H1 (cell line): ENCODE data around the gene NADK2. TPM values are rescaled to one million over a fixed set of nuclear protein-coding genes. Genes with fewer than 3 reads are reported as not detected.
A peak's percentile ranks its signal among the peaks of the same experiment; 100 is the strongest.

Experiments used
- CTCF ChIA-PET: fragments of 300-600 bp; sonication (Branson Sonifier 250); formaldehyde crosslinking; loops from one replicate; lab custom pipeline; 2021; ENCODE audit not compliant: partially characterized antibody; lab: Charles Lee
- POLR2A ChIA-PET: fragments of 300-600 bp; sonication (Branson Sonifier 250); formaldehyde crosslinking; loops from one replicate; lab custom pipeline; 2021; ENCODE audit warnings: inconsistent platforms; ENCODE audit not compliant: partially characterized antibody; lab: Charles Lee
- DNase-seq, 2 experiments: peaks; one replicate each; pipeline versions ENCODE4 v3.0.0 to v3.0.0-alpha.2; 2010 to 2022; ENCODE audit warnings: low spot score in 2 of 2, low read depth in 1 of 2, mixed read lengths in 1 of 2
- FAIRE-seq: peaks from 2 replicates; lab custom pipeline; 2011; peaks lifted over from hg19 to GRCh38; lab: Jason Lieb, UNC
- H2AFZ ChIP-seq: 2 replicates; pipeline ENCODE4 v1.8.1; 2012; ENCODE audit warnings: low read length, inconsistent platforms
- H2AK5ac ChIP-seq: 2 replicates; pipeline ENCODE4 v1.6.1; 2013; ENCODE audit warnings: low read depth, low read length
- H2BK120ac ChIP-seq: replicated peaks from 2 replicates; pipeline ENCODE3; 2013; ENCODE audit warnings: low read depth, low read length, inconsistent platforms
- H2BK12ac ChIP-seq: 2 replicates; pipeline ENCODE4 v1.6.1; 2013; ENCODE audit warnings: low read depth, low read length
- H2BK15ac ChIP-seq: 2 replicates; pipeline ENCODE4 v1.6.1; 2013; ENCODE audit warnings: low read length
- H2BK20ac ChIP-seq: 2 replicates; pipeline ENCODE4 v1.6.1; 2013; ENCODE audit warnings: low read length
- H2BK5ac ChIP-seq: 2 replicates; pipeline ENCODE4 v1.6.1; 2013; ENCODE audit warnings: low read depth, low read length
- H3K14ac ChIP-seq: 2 replicates; pipeline ENCODE4 v1.6.1; 2013; ENCODE audit warnings: inconsistent platforms; ENCODE audit not compliant: insufficient read length
- H3K18ac ChIP-seq: 2 replicates; pipeline ENCODE4 v1.6.1; 2013; ENCODE audit warnings: low read length; ENCODE audit errors: extremely low read depth
- H3K23ac ChIP-seq: 2 replicates; pipeline ENCODE4 v1.6.1; 2013; ENCODE audit warnings: inconsistent platforms; ENCODE audit not compliant: insufficient read length
- H3K23me2 ChIP-seq: 2 replicates; pipeline ENCODE4 v1.6.1; 2013; ENCODE audit warnings: low read depth, low read length
- H3K27ac ChIP-seq: 2 replicates; pipeline ENCODE4 v1.6.1; 2011; ENCODE audit warnings: low read depth, low read length, inconsistent platforms
- H3K27me3 ChIP-seq, 4 experiments: replicated peaks in 1 of 4; 1 replicate in 1 of 4; 2 replicates in 3 of 4; pipeline versions ENCODE4 v1.6.1 to v1.8.1; 2011 to 2013; ENCODE audit warnings: low read length in 3 of 4, mild to moderate bottlenecking in 3 of 4, inconsistent platforms in 2 of 4, mixed read lengths in 2 of 4, moderate library complexity in 1 of 4; ENCODE audit not compliant: control insufficient read depth in 3 of 4, insufficient read depth in 3 of 4; ENCODE audit errors: extremely low read depth in 1 of 4
- H3K36me3 ChIP-seq, 4 experiments: 2 replicates each; pipeline versions ENCODE4 v1.6.1 to v1.8.1; 2011 to 2013; ENCODE audit warnings: mild to moderate bottlenecking in 4 of 4, low read length in 3 of 4, moderate library complexity in 2 of 4, control low read depth in 1 of 4, inconsistent platforms in 1 of 4; ENCODE audit not compliant: insufficient read depth in 4 of 4, control insufficient read depth in 2 of 4
- H3K4ac ChIP-seq: replicated peaks from 2 replicates; pipeline ENCODE3; 2013; ENCODE audit warnings: low read length, low read depth, mixed read lengths, inconsistent platforms; ENCODE audit not compliant: insufficient read length
- H3K4me1 ChIP-seq, 4 experiments: replicated peaks in 1 of 4; 1 replicate in 1 of 4; 2 replicates in 3 of 4; pipeline versions ENCODE4 v1.6.1 to v1.8.1; 2011 to 2013; ENCODE audit warnings: low read length in 3 of 4, inconsistent platforms in 2 of 4, mixed read lengths in 1 of 4; ENCODE audit not compliant: insufficient read depth in 4 of 4, control insufficient read depth in 3 of 4
- H3K4me2 ChIP-seq, 2 experiments: 2 replicates each; pipeline versions ENCODE4 v1.6.1 to v1.8.1; 2011 to 2013; ENCODE audit warnings: low read depth in 2 of 2, low read length in 2 of 2, control low read depth in 1 of 2, inconsistent platforms in 1 of 2, mild to moderate bottlenecking in 1 of 2; ENCODE audit not compliant: insufficient read depth in 1 of 2
- H3K4me3 ChIP-seq, 4 experiments: fragments of 200-600, 300-600 bp in 1 of 4; sonication (generic), shearing (Covaris generic), sonication (Bioruptor Twin) in 1 of 4; 2 replicates each; pipeline versions ENCODE4 v1.5.1 to v1.8.1; 2011 to 2016; ENCODE audit warnings: low read length in 4 of 4, low read depth in 3 of 4, control low read depth in 2 of 4, inconsistent platforms in 2 of 4, mild to moderate bottlenecking in 2 of 4, mixed read lengths in 1 of 4, moderate library complexity in 1 of 4; ENCODE audit not compliant: insufficient read depth in 2 of 4; ENCODE audit errors: extremely low read depth in 1 of 4
- H3K56ac ChIP-seq: replicated peaks from 2 replicates; pipeline ENCODE3; 2013; ENCODE audit warnings: low read depth, mild to moderate bottlenecking, mixed read lengths, low read length, inconsistent platforms; ENCODE audit not compliant: insufficient read length
- H3K79me1 ChIP-seq: 2 replicates; pipeline ENCODE4 v1.6.1; 2013; ENCODE audit warnings: low read depth, low read length, control low read depth
- H3K79me2 ChIP-seq, 2 experiments: 2 replicates each; pipeline versions ENCODE4 v1.6.1 to v1.8.1; 2012 to 2013; ENCODE audit warnings: low read length in 2 of 2, mild to moderate bottlenecking in 2 of 2, inconsistent platforms in 1 of 2; ENCODE audit not compliant: insufficient read depth in 2 of 2, control insufficient read depth in 1 of 2
- H3K9ac ChIP-seq, 4 experiments: replicated peaks in 1 of 4; 1 replicate in 1 of 4; 2 replicates in 3 of 4; pipeline versions ENCODE4 v1.6.1 to v1.8.1; 2011 to 2013; ENCODE audit warnings: low read depth in 3 of 4, low read length in 3 of 4, control low read depth in 2 of 4, mild to moderate bottlenecking in 2 of 4, moderate library complexity in 2 of 4, inconsistent platforms in 1 of 4; ENCODE audit errors: extremely low read depth in 1 of 4
- H3K9me3 ChIP-seq, 2 experiments: 2 replicates each; pipeline versions ENCODE4 v1.6.1 to v1.8.1; 2012 to 2013; ENCODE audit warnings: mild to moderate bottlenecking in 2 of 2, moderate library complexity in 2 of 2, control low read depth in 1 of 2, inconsistent platforms in 1 of 2, low read depth in 1 of 2, low read length in 1 of 2, mixed read lengths in 1 of 2; ENCODE audit not compliant: insufficient read depth in 2 of 2
- H4K20me1 ChIP-seq, 2 experiments: replicated peaks in 1 of 2; 2 replicates each; pipeline versions ENCODE3 to v1.8.1; 2011 to 2013; ENCODE audit warnings: inconsistent platforms in 2 of 2, low read length in 2 of 2, mild to moderate bottlenecking in 1 of 2; ENCODE audit not compliant: insufficient read depth in 2 of 2, control insufficient read depth in 1 of 2
- H4K5ac ChIP-seq: 2 replicates; pipeline ENCODE4 v1.6.1; 2013; ENCODE audit warnings: low read length, low read depth, mixed read lengths, inconsistent platforms; ENCODE audit not compliant: insufficient read length
- H4K8ac ChIP-seq: 2 replicates; pipeline ENCODE4 v1.8.0; 2013; ENCODE audit warnings: mild to moderate bottlenecking, moderate library complexity, low read length, inconsistent platforms; ENCODE audit not compliant: insufficient read depth; ENCODE audit errors: extremely low read depth
- H4K91ac ChIP-seq: replicated peaks from 2 replicates; pipeline ENCODE3; 2013; ENCODE audit warnings: low read length, mixed read lengths, inconsistent platforms; ENCODE audit not compliant: insufficient read length
- BACH1 ChIP-seq: IDR thresholded peaks from 2 replicates; pipeline ENCODE4 v1.6.1; 2012; ENCODE audit warnings: low read length, improper control_type of control experiment
- CBX5 ChIP-seq: fragments of 300-800, 300-1000 bp; sonication (generic); IDR thresholded peaks from 2 replicates; pipeline ENCODE4 v1.7.1; 2016; ENCODE audit warnings: antibody characterized with exemption, low read length, low read depth
- CHD2 ChIP-seq: IDR thresholded peaks from 2 replicates; pipeline ENCODE4 v1.6.1; 2012; ENCODE audit warnings: low read length, improper control_type of control experiment
- CREB1 ChIP-seq: IDR thresholded peaks from 2 replicates; pipeline ENCODE4 v1.6.1; 2012; ENCODE audit warnings: inconsistent platforms
- PHF8 ChIP-seq: fragments of 200-600 bp; sonication (generic); conservative IDR thresholded peaks from 2 replicates; pipeline ENCODE4 v1.7.1; 2012; ENCODE audit warnings: low read depth, mild to moderate bottlenecking, inconsistent platforms, low read length, moderate library complexity
- SAP30 ChIP-seq: fragments of 300-600 bp; sonication (generic); IDR thresholded peaks from 2 replicates; pipeline ENCODE4 v1.7.1; 2012; ENCODE audit warnings: low read length, moderate library complexity, mild to moderate bottlenecking, inconsistent platforms; ENCODE audit not compliant: insufficient read depth, insufficient replicate concordance
- SIN3A ChIP-seq, 2 experiments: IDR thresholded peaks in 1 of 2; conservative IDR thresholded peaks in 1 of 2; 2 replicates each; pipeline ENCODE4 v1.6.1; 2011 to 2012; ENCODE audit warnings: low read length in 2 of 2, improper control_type of control experiment in 1 of 2, low read depth in 1 of 2, mild to moderate bottlenecking in 1 of 2
- SIRT6 ChIP-seq: IDR thresholded peaks from one replicate; pipeline ENCODE4 v1.7.1; 2012; ENCODE audit warnings: low read length, inconsistent platforms
- TAF1 ChIP-seq: IDR thresholded peaks from 2 replicates; pipeline ENCODE4 v1.6.1; 2011; ENCODE audit warnings: mild to moderate bottlenecking, low read depth, low read length
- TAF7 ChIP-seq: optimal IDR thresholded peaks from 2 replicates; pipeline ENCODE3; 2011; ENCODE audit warnings: low read depth, mild to moderate bottlenecking, inconsistent platforms, low read length, moderate library complexity, borderline replicate concordance
- TCF12 ChIP-seq: IDR thresholded peaks from 2 replicates; pipeline ENCODE4 v1.6.1; 2011; ENCODE audit warnings: low read depth, mild to moderate bottlenecking, low read length
- WGBS, 2 experiments: shearing (Covaris generic) in 1 of 2; methylation state at CpG; one replicate each; pipeline versions ENCODE4 v1.1.6 to v1.1.7; 2013 to 2015; ENCODE audit warnings: low lambda C conversion rate in 2 of 2, mixed read lengths in 2 of 2, inconsistent platforms in 1 of 2, low coverage in 1 of 2, missing lambda C conversion rate in 1 of 2; ENCODE audit not compliant: insufficient replicate concordance in 2 of 2, insufficient coverage in 1 of 2, insufficient read length in 1 of 2; ENCODE audit errors: extremely low coverage in 1 of 2, missing lambda C conversion rate in 1 of 2; 5-methylcytosine and 5-hydroxymethylcytosine counted together
- polyA plus RNA-seq, 7 experiments: library from polyadenylated mRNA; depleted of rRNA in 3 of 7; stranded (reverse) in 5 of 7; unstranded in 2 of 7; fragments of >200 nt in 5 of 7; fragments of 200-250 nt in 2 of 7; gene quantifications; 1 replicate in 5 of 7; 2 replicates in 1 of 7; 4 replicates in 1 of 7; pipeline versions ENCODE4 v1.2.1 to v1.2.3, GENCODE V29; 2011 to 2013; ENCODE audit warnings: missing spikeins in 2 of 7, mixed read lengths in 2 of 7
- total RNA-seq: library from RNA; stranded (reverse); fragmentation: NEBNext Ultra II Directional; extraction: Animal tissue kit (Norgen Biotek cat#: 25700); gene quantifications from 2 replicates; pipeline ENCODE4 v1.2.1, GENCODE V29; 2021

NADK2 gene
- total and polyA plus RNA-seq, 2 of the 8 experiments (the other 6 are each of a cell fraction or from before 2014, with no cell fraction given), result 3.4 to 16.1 TPM

DNA sequence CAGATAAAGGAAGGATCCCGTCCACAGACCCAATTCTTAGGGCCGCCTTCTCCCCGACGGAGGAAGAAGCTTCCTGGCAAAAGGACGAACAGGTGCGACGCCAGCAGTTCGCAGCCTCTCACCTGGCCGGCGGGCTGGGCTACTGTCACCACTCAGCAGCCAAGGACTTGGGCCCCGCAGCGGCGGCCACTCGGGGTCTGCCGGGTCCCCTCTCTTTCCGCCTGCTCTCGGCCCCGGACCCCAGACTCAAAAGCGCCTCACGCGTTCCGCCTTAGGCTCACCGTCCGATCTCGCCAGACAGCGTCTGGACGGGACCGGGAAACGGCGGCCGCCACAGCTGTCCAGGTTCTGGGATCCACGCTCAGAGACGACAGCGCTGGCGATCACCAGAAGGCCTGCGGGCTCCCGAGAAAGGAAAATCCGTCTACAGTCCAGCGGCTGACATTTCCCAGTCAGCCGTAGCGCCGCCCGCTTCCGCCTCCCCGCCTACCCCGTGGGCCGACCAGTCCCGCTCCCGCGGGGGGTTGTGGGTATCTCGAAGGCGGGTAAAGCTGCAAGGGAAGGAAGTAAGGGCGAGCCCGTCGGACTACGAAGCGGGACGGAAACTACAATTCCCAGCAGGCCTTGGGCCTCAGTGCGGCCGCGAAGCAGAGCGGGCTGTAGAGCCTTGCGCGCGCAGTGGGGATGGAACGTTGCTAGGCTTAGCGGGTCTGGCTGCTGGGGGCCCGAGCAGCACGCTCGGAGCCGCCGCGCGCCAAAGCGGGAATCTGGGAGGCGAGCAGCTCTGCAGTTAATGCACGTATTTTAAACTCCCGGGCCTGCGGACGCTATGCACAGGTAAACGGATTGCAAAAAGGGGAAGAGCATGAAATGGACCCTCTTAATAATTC lies 90.0 kb downstream of the NADK2 start, which contains the start of the genes LMBRD2 and SKP2:
TSS of gene LMBRD2 (minus strand) at position 454 of the 890 bp plus-strand sequence. CDS start 8,538 bp downstream, outside the sequence.
TSS of gene SKP2 (plus strand) at position 678 of the 890 bp plus-strand sequence. CDS start at position 830, 152 bp downstream.
- Histone ChIP-seq H3K23me2 (peaks cover 12% of the 10 kb centered on the region; the same call in 1 of the 2 replicates), H2BK15ac (no peak within 1 kb of the TSS), H2BK120ac (no peak within 1 kb of the TSS), H3K9me3 (no peaks in the 10 kb centered on the region), H3K23ac (no peak within 1 kb of the TSS), H3K79me1 (no peaks in the 10 kb centered on the region), H3K36me3 (peaks cover 0 to 29% (median 8%) of the 10 kb centered on the region in 4 experiments; a peak in 7 of 8 replicates), H3K27me3 (no peaks in the 10 kb centered on the region), H3K4me2 (peak within 1 kb of the TSS; percentile 94 to 96), H4K8ac (peak within 1 kb of the TSS; percentile 81; the same call in 1 of the 2 replicates), H2AFZ (peak within 1 kb of the TSS; percentile 88), H3K4me3 (peak within 1 kb of the TSS; percentile 85 to 90 (median 86)), H3K9ac (peak within 1 kb of the TSS; percentile 77 to 97 (median 84)), H3K4ac (no peak within 1 kb of the TSS), H2BK12ac (0 out of 2 replicates have a peak within 1 kb of the TSS, but pooled peaks have one; percentile 41), H3K14ac (no peak within 1 kb of the TSS), H3K4me1 (peaks cover 0 to 5% (median 2%) of the 10 kb centered on the region in 4 experiments; a peak in 3 of 7 replicates), H3K18ac (peak within 1 kb of the TSS; percentile 81), H4K20me1 (no peaks in the 10 kb centered on the region), H4K5ac (no peak within 1 kb of the TSS), H2BK5ac (peak within 1 kb of the TSS; percentile 55; the same call in 1 of the 2 replicates), H2AK5ac (no peak within 1 kb of the TSS), H3K56ac (peak within 1 kb of the TSS; percentile 50), H3K27ac (peak within 1 kb of the TSS; percentile 42; the same call in 1 of the 2 replicates), H3K79me2 (peaks cover 0 to 36% of the 10 kb centered on the region in 2 experiments; a peak in 3 of 4 replicates), H2BK20ac (no peak within 1 kb of the TSS), H4K91ac (no peak within 1 kb of the TSS)
- FAIRE-seq, result peak; percentile 81
- CTCF ChIA-PET, result interaction anchor here (0.6 to 6.1 kb wide), 12 partner anchors 9 to 188 kb away, joined by 3 to 44 read pairs (median 5); partner anchors contain the start of genes NADK2 and UGT3A2
- peak; percentile 92 to 94 for DNase-seq
- 2% methylated on average over 79 of the region's 81 CpGs; no CpG with 5 or more reads in 1 of the 2 experiments for WGBS, 2 experiments
- POLR2A ChIA-PET, result interaction anchor here (0.5 to 2.4 kb wide), 10 partner anchors 10 to 997 kb away, joined by 3 to 13 read pairs (median 4); partner anchors contain the start of genes NADK2, PRLR and UGT3A2
- peak; percentile 35 to 83; a peak in 1 of 4 replicates for TF ChIP-seq SIN3A (conservative IDR thresholded peaks at IDR 0.05 in 1 of 2, IDR thresholded peaks at IDR 0.05 in 1 of 2; ENCODE audit: low read depth in 1 of 2, low read length in 2 of 2)
- 0 out of 2 replicates have a peak, but pooled peaks have one; percentile 19 for TF ChIP-seq CHD2
- TF ChIP-seq PHF8, result peak; percentile 63
- no peak for TF ChIP-seq CBX5
- 0 out of 2 replicates have a peak, but pooled peaks have one; percentile 36 for TF ChIP-seq TCF12
- TF ChIP-seq SIRT6, result no peak
- TF ChIP-seq BACH1, result peak; percentile 74
- peak; percentile 84 for TF ChIP-seq TAF1
- peak; percentile 82 for TF ChIP-seq SAP30
- no peak for TF ChIP-seq TAF7
- TF ChIP-seq CREB1, result peak; percentile 77
